B cell (primary cell): ENCODE data around the gene PPM1J. TPM values are rescaled to one million over a fixed set of nuclear protein-coding genes. Genes with fewer than 3 reads are reported as not detected.

Source experiments
- ATAC-seq: fragments of 200-7000 bp; cut with Tn5 transposase; one replicate; pipeline ENCODE4 v1.10.0; 2021; ENCODE audit warnings: low read depth, mild to moderate bottlenecking, moderate number of reproducible peaks, moderate library complexity
- CTCF ChIA-PET: fragments of 350-600 bp; sonication (Branson Sonifier 250); formaldehyde crosslinking; loops from one replicate; lab custom pipeline; 2021; ENCODE audit warnings: antibody characterized with exemption, inconsistent platforms; lab: Charles Lee
- POLR2A ChIA-PET: fragments of 350-600 bp; sonication (Branson Sonifier 250); formaldehyde crosslinking; loops from one replicate; lab custom pipeline; 2021; ENCODE audit warnings: antibody characterized with exemption; lab: Charles Lee
- DNase-seq: peaks from one replicate; pipeline ENCODE4 v3.0.0; 2013
- H2AFZ ChIP-seq: 2 replicates; pipeline ENCODE4 v1.6.1; 2012; ENCODE audit warnings: mild to moderate bottlenecking, low read depth, low read length; ENCODE audit not compliant: insufficient read depth, poor library complexity, severe bottlenecking
- H3K27ac ChIP-seq, 2 donors: 1 replicate in 1 of 2; 2 replicates in 1 of 2; pipeline ENCODE4 v1.5.1; 2012 to 2013; ENCODE audit warnings: low read length in 2 of 2, mild to moderate bottlenecking in 2 of 2, moderate library complexity in 1 of 2
- H3K27me3 ChIP-seq, 4 experiments: fragments of 200-600 bp in 1 of 4; sonication (generic) in 1 of 4; replicated peaks in 1 of 4; 1 replicate in 2 of 4; 2 replicates in 2 of 4; pipeline versions ENCODE4 v1.6.1 to v1.7.0; 2013 to 2016; ENCODE audit warnings: low read length in 3 of 4, mild to moderate bottlenecking in 2 of 4, mixed read lengths in 1 of 4, moderate library complexity in 1 of 4; ENCODE audit not compliant: insufficient read depth in 4 of 4, control insufficient read depth in 3 of 4; ENCODE audit errors: control extremely low read depth in 1 of 4
- H3K36me3 ChIP-seq, 2 experiments: replicated peaks in 1 of 2; 1 replicate in 1 of 2; 2 replicates in 1 of 2; pipeline versions ENCODE4 v1.6.1 to v1.7.1; 2013; ENCODE audit warnings: low read length in 1 of 2; ENCODE audit not compliant: insufficient read depth in 2 of 2, control insufficient read depth in 1 of 2; ENCODE audit errors: control extremely low read depth in 1 of 2, extremely low read depth in 1 of 2
- H3K4me1 ChIP-seq, 2 donors: fragments of 200-600 bp in 1 of 2; sonication (generic) in 1 of 2; 1 replicate in 1 of 2; 2 replicates in 1 of 2; pipeline versions ENCODE4 v1.5.1 to v1.6.1; 2013 to 2017; ENCODE audit warnings: low read length in 2 of 2; ENCODE audit not compliant: control insufficient read depth in 2 of 2, insufficient read depth in 2 of 2
- H3K4me2 ChIP-seq: replicated peaks from 2 replicates; pipeline ENCODE3; 2012; ENCODE audit warnings: mild to moderate bottlenecking, low read depth, low read length; ENCODE audit not compliant: poor library complexity, severe bottlenecking
- H3K4me3 ChIP-seq, 5 experiments: fragments of 200-600 bp in 1 of 5; sonication (generic) in 1 of 5; 1 replicate in 3 of 5; 2 replicates in 2 of 5; pipeline versions ENCODE4 v1.5.1 to v1.7.0; 2011 to 2016; ENCODE audit warnings: low read length in 4 of 5, mild to moderate bottlenecking in 4 of 5, low read depth in 2 of 5, control low read depth in 1 of 5, moderate library complexity in 1 of 5; ENCODE audit not compliant: insufficient read depth in 1 of 5; ENCODE audit errors: control extremely low read depth in 1 of 5, extremely low read depth in 1 of 5
- H3K79me2 ChIP-seq: fragments of 200-600 bp; sonication (generic); one replicate; pipeline ENCODE4 v1.6.0; 2016; ENCODE audit warnings: low read length; ENCODE audit not compliant: control insufficient read depth, insufficient read depth
- H3K9ac ChIP-seq: fragments of 200-600 bp; sonication (generic); 2 replicates; pipeline ENCODE4 v1.6.1; 2017; ENCODE audit warnings: mild to moderate bottlenecking, low read length, moderate library complexity
- H3K9me3 ChIP-seq, 3 donors: one replicate each; pipeline versions ENCODE4 v1.6.1 to v1.7.1; 2013; ENCODE audit warnings: low read length in 2 of 3; ENCODE audit not compliant: control insufficient read depth in 2 of 3, insufficient read depth in 1 of 3; ENCODE audit errors: control extremely low read depth in 1 of 3
- H4K20me1 ChIP-seq: 2 replicates; pipeline ENCODE4 v1.6.0; 2012; ENCODE audit warnings: mild to moderate bottlenecking, low read length; ENCODE audit not compliant: insufficient read depth, control insufficient read depth, poor library complexity, severe bottlenecking
- H3K27ac Mint-ChIP-seq: one replicate; pipeline ENCODE4 v1.8.0; 2021; ENCODE audit warnings: mixed read lengths
- H3K27me3 Mint-ChIP-seq: one replicate; pipeline ENCODE4 v1.8.0; 2021; ENCODE audit warnings: mixed read lengths
- H3K4me1 Mint-ChIP-seq: one replicate; pipeline ENCODE4 v1.8.0; 2021; ENCODE audit warnings: mixed read lengths
- H3K4me3 Mint-ChIP-seq: one replicate; pipeline ENCODE4 v1.8.0; 2021; ENCODE audit warnings: mixed read lengths
- H3K9me3 Mint-ChIP-seq: one replicate; pipeline ENCODE4 v1.8.0; 2022; ENCODE audit warnings: mixed read lengths; ENCODE audit not compliant: insufficient read depth
- EZH2 ChIP-seq: IDR thresholded peaks from 2 replicates; pipeline ENCODE4 v1.6.1; 2012; ENCODE audit warnings: borderline replicate concordance, low read depth, mild to moderate bottlenecking, moderate library complexity, low read length; ENCODE audit not compliant: insufficient read depth, poor library complexity, severe bottlenecking
- WGBS: methylation state at CpG from one replicate; pipeline ENCODE4 v1.1.5; 2013; ENCODE audit warnings: missing lambda C conversion rate; ENCODE audit not compliant: insufficient coverage; 5-methylcytosine and 5-hydroxymethylcytosine counted together
- intact Hi-C: fragments of 100-400 bp; cut with micrococcal nuclease; formaldehyde crosslinking; loops from one replicate; pipeline ENCODE4 v1.10.0; 2022
- polyA plus RNA-seq: library from polyadenylated mRNA; depleted of rRNA; stranded (reverse); fragments of >200 nt; gene quantifications from 2 replicates; pipeline ENCODE4 v1.2.3, GENCODE V29; 2012
- total RNA-seq, 2 donors: library from RNA; stranded (reverse); fragments of 120-200 nt in 1 of 2; gene quantifications; 1 replicate in 1 of 2; 2 replicates in 1 of 2; pipeline versions ENCODE4 v1.2.3 to v1.2.4, GENCODE V29; 2013 to 2022
- TF ChIP-seq, protein P1 (sequence below): fragments of 200-600 bp; IDR thresholded peaks from one replicate; pipeline ENCODE4 v1.8.0; 2022; ENCODE audit warnings: antibody characterized with exemption, mild to moderate bottlenecking

PPM1J gene
- total and polyA plus RNA-seq, 2 donors (not counting 1 experiment from before 2014, with no cell fraction given), result 2.1 to 7.5 TPM

DNA sequence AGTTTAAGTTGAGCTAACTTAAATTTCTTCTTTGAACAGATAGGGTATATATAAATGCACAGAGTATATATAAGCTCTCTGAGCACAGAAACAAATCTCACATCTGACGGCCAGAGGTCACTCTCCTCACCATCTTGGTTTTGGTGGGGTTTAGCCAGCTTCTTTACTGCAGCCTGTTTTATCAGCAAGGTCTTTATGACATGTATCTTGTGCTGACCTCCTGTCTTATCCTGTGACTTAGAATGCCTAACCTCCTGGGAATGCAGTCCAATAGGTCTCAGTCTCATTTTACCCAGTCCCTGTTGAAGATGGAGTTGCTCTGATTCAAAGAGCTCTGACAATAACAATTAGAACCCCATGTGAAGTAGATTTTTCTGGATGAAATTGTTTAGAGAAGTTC lies 42.3 kb downstream of the PPM1J start:
- ATAC-seq, result no peak
- no peak for DNase-seq
- no CpG with 5 or more reads among the region's 1 CpG for WGBS
- Histone ChIP-seq H2AFZ (no peak overlapping the region), H4K20me1 (no peaks in the 10 kb centered on the region), H3K4me1 (peaks cover 25 to 30% of the 10 kb centered on the region in 2 donors), H3K9me3 (no peaks in the 10 kb centered on the region), H3K4me3 (no peak overlapping the region), H3K27ac (peak overlapping the region in 1 of 2 donors; percentile 76), H3K9ac (no peak overlapping the region), H3K36me3 (peaks cover 7 to 42% of the 10 kb centered on the region in 2 experiments), H3K27me3 (no peaks in the 10 kb centered on the region), H3K4me2 (no peak overlapping the region), H3K79me2 (peaks cover 13% of the 10 kb centered on the region)
- H3K4me1 Mint-ChIP-seq, result peaks cover 39% of the 10 kb centered on the region
- intact Hi-C loops, result loop anchor here (10.0 kb wide), 3 partner anchors 168 to 278 kb away; partner anchors contain the start of genes CTTNBP2NL and WNT2B
- no peak for TF ChIP-seq EZH2
- TF ChIP-seq, protein P1, sequence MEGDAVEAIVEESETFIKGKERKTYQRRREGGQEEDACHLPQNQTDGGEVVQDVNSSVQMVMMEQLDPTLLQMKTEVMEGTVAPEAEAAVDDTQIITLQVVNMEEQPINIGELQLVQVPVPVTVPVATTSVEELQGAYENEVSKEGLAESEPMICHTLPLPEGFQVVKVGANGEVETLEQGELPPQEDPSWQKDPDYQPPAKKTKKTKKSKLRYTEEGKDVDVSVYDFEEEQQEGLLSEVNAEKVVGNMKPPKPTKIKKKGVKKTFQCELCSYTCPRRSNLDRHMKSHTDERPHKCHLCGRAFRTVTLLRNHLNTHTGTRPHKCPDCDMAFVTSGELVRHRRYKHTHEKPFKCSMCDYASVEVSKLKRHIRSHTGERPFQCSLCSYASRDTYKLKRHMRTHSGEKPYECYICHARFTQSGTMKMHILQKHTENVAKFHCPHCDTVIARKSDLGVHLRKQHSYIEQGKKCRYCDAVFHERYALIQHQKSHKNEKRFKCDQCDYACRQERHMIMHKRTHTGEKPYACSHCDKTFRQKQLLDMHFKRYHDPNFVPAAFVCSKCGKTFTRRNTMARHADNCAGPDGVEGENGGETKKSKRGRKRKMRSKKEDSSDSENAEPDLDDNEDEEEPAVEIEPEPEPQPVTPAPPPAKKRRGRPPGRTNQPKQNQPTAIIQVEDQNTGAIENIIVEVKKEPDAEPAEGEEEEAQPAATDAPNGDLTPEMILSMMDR, result no peak
- peak overlapping the region; percentile 10 for H3K27ac Mint-ChIP-seq
- H3K4me3 Mint-ChIP-seq, result peak overlapping the region; percentile 4
- H3K27me3 Mint-ChIP-seq, result no peaks in the 10 kb centered on the region
- no peaks in the 10 kb centered on the region for H3K9me3 Mint-ChIP-seq
- ChIA-PET POLR2A (interaction anchor here (1.4 kb wide), 1 partner anchor 55 kb away, joined by 3 read pairs; no protein-coding TSS in a partner anchor), CTCF (interaction anchor here (1.3 to 7.0 kb wide), 10 partner anchors 12 to 282 kb away, joined by 3 to 62 read pairs (median 8); partner anchors contain the start of genes CAPZA1, PPM1J, RHOC and ST7L)

DNA sequence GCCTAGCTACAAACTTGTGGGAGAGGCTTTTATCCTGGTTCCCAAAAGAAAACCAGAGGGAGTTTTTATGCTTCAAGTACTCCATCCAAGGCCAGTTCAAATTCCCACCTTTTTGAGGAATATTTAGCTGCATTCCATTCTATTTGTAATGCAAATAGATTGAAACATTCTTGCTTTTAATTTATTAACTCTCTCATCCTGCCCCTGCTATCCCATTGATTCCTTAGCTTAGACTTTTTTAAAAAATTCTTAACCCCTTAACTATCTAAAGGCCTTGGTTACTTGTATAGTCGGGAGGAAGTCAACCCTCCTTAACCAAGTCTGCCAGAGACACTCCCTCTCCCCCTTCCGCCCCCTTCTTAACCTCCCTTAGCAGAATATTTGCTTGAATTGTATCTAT lies 43.1 kb downstream of the PPM1J start:
- Histone ChIP-seq H2AFZ (no peak overlapping the region), H3K27ac (peak overlapping the region in 1 of 2 donors; percentile 40), H3K4me1 (peaks cover 25 to 29% of the 10 kb centered on the region in 2 donors), H4K20me1 (no peaks in the 10 kb centered on the region), H3K9ac (no peak overlapping the region), H3K79me2 (peaks cover 10% of the 10 kb centered on the region), H3K27me3 (no peaks in the 10 kb centered on the region), H3K4me3 (no peak overlapping the region), H3K36me3 (peaks cover 7 to 50% of the 10 kb centered on the region in 2 experiments), H3K4me2 (no peak overlapping the region), H3K9me3 (no peaks in the 10 kb centered on the region)
- ATAC-seq, result no peak
- Mint-ChIP-seq H3K27ac (peak overlapping the region; percentile 11), H3K4me3 (no peak overlapping the region), H3K27me3 (no peaks in the 10 kb centered on the region), H3K9me3 (no peaks in the 10 kb centered on the region), H3K4me1 (peaks cover 38% of the 10 kb centered on the region)
- no peak for TF ChIP-seq EZH2
- TF ChIP-seq, protein P1, result no peak
- ChIA-PET POLR2A (no interaction called here), CTCF (interaction anchor here (0.6 to 7.0 kb wide), 6 partner anchors 11 to 396 kb away, joined by 3 to 62 read pairs (median 18); partner anchors contain the start of genes PPM1J and RHOC)
- intact Hi-C loops, result loop anchor here (10.0 kb wide), 3 partner anchors 167 to 277 kb away; partner anchors contain the start of genes CTTNBP2NL and WNT2B
- WGBS, result no CpG with 5 or more reads among the region's 2 CpGs
- no peak for DNase-seq
